Activated T-helper 2 cell treated with anti-CD3 and anti-CD28 coated beads, Interferon-gamma antibody, Interleukin-2, Interleukin-4, amounts not matched to agents 10 μg/mL and 5 μg/mL and 100 μg/mL, durations not matched to agents 14 hours and 24 hours and 36 hours (primary cell): ENCODE results near the gene CTNNA2. TPM values are rescaled to one million over a fixed set of nuclear protein-coding genes. Genes with fewer than 3 reads are reported as not detected.

Experiments
- DNase-seq: peaks from one replicate; pipeline ENCODE4 v3.0.0; 2021; ENCODE audit warnings: low spot score
- H3K27ac Mint-ChIP-seq: one replicate; pipeline ENCODE4 v1.8.0; 2021; ENCODE audit warnings: mixed read lengths
- H3K27me3 Mint-ChIP-seq: one replicate; pipeline ENCODE4 v1.8.0; 2021; ENCODE audit warnings: low read depth, mixed read lengths
- H3K36me3 Mint-ChIP-seq: one replicate; pipeline ENCODE4 v1.8.0; 2021; ENCODE audit warnings: low read depth, mixed read lengths
- H3K4me1 Mint-ChIP-seq: one replicate; pipeline ENCODE4 v1.8.0; 2021; ENCODE audit warnings: low read depth, mixed read lengths
- H3K4me3 Mint-ChIP-seq: one replicate; pipeline ENCODE4 v1.8.0; 2021; ENCODE audit warnings: low read depth, mild to moderate bottlenecking, moderate library complexity, mixed read lengths
- H3K9me3 Mint-ChIP-seq: one replicate; pipeline ENCODE4 v1.8.0; 2021; ENCODE audit warnings: mixed read lengths
- intact Hi-C: fragments of 100-400 bp; cut with micrococcal nuclease; formaldehyde crosslinking; loops from one replicate; pipeline ENCODE4 v1.15.1; 2023
- total RNA-seq: library from RNA; stranded (reverse); gene quantifications from 2 replicates; pipeline ENCODE4 v1.2.3, GENCODE V29; 2022

The CTNNA2 gene
- total RNA-seq: not detected in 2 replicates

- Mint-ChIP-seq H3K36me3 (no peaks in the 10 kb centered on the region), H3K4me3 (peak within 1 kb of the TSS; percentile 31), H3K4me1 (no peaks in the 10 kb centered on the region), H3K27me3 (peaks cover 3% of the 10 kb centered on the region), H3K27ac (no peak within 1 kb of the TSS), H3K9me3 (peaks cover 6% of the 10 kb centered on the region)
- intact Hi-C loops: no loop called here
- DNase-seq: no peak
These were observed at the start of gene CTNNA2 for GRCh38 chr2:79512442-79513401. TSS of gene CTNNA2 (plus strand) at chr2:79513051.

GRCh38 chr2:79487399-79487798 is 25.5 kb upstream of the CTNNA2 start:
- Mint-ChIP-seq H3K4me1 (no peaks in the 10 kb centered on the region), H3K36me3 (no peaks in the 10 kb centered on the region), H3K9me3 (peaks cover 23% of the 10 kb centered on the region), H3K27me3 (no peaks in the 10 kb centered on the region), H3K4me3 (no peak overlapping the region), H3K27ac (no peak overlapping the region)
- DNase-seq: no peak
- intact Hi-C loops: no loop called here

GRCh38 chr2:79511320-79511951 is 1.4 kb upstream of the CTNNA2 start:
- no peak overlapping the region for H3K27ac Mint-ChIP-seq
- no peaks in the 10 kb centered on the region for H3K36me3 Mint-ChIP-seq
- H3K27me3 Mint-ChIP-seq: peaks cover 3% of the 10 kb centered on the region
- H3K9me3 Mint-ChIP-seq: peaks cover 6% of the 10 kb centered on the region
- H3K4me3 Mint-ChIP-seq: no peak overlapping the region
- intact Hi-C loops: no loop called here
- no peaks in the 10 kb centered on the region for H3K4me1 Mint-ChIP-seq
- no peak for DNase-seq

GRCh38 chr2:79513711-79514110 is 860 bp downstream of the CTNNA2 start:
- no peak overlapping the region for H3K4me3 Mint-ChIP-seq

GRCh38 chr2:79529636-79530035 is 16.8 kb downstream of the CTNNA2 start:
- peaks cover 18% of the 10 kb centered on the region for H3K9me3 Mint-ChIP-seq
- no peak for DNase-seq
- intact Hi-C loops: no loop called here
- no peaks in the 10 kb centered on the region for H3K36me3 Mint-ChIP-seq
- no peaks in the 10 kb centered on the region for H3K27me3 Mint-ChIP-seq
- no peak overlapping the region for H3K4me3 Mint-ChIP-seq
- no peaks in the 10 kb centered on the region for H3K4me1 Mint-ChIP-seq
- H3K27ac Mint-ChIP-seq: no peak overlapping the region

More at GRCh38 chr2:79513711-79514110, 860 bp downstream of the CTNNA2 start:
- H3K27ac Mint-ChIP-seq: no peak overlapping the region
- no peak for DNase-seq
- intact Hi-C loops: no loop called here
- no peaks in the 10 kb centered on the region for H3K36me3 Mint-ChIP-seq
- peaks cover 6% of the 10 kb centered on the region for H3K9me3 Mint-ChIP-seq
- H3K4me1 Mint-ChIP-seq: no peaks in the 10 kb centered on the region
- H3K27me3 Mint-ChIP-seq: peaks cover 3% of the 10 kb centered on the region

GRCh38 chr2:79530443-79530842 is 17.6 kb downstream of the CTNNA2 start:
- intact Hi-C loops: no loop called here
- H3K4me1 Mint-ChIP-seq: no peaks in the 10 kb centered on the region
- DNase-seq: no peak
- no peak overlapping the region for H3K27ac Mint-ChIP-seq
- H3K36me3 Mint-ChIP-seq: no peaks in the 10 kb centered on the region
- H3K4me3 Mint-ChIP-seq: no peak overlapping the region
- no peaks in the 10 kb centered on the region for H3K27me3 Mint-ChIP-seq
- peaks cover 18% of the 10 kb centered on the region for H3K9me3 Mint-ChIP-seq

- no peaks in the 10 kb centered on the region for H3K36me3 Mint-ChIP-seq
- H3K27me3 Mint-ChIP-seq: no peaks in the 10 kb centered on the region
- peaks cover 68% of the 10 kb centered on the region for H3K9me3 Mint-ChIP-seq
- H3K4me3 Mint-ChIP-seq: no peak overlapping the region
- no peak overlapping the region for H3K27ac Mint-ChIP-seq
- DNase-seq: no peak
- intact Hi-C loops: no loop called here
- no peaks in the 10 kb centered on the region for H3K4me1 Mint-ChIP-seq
These were observed 34.7 kb downstream of the CTNNA2 start for GRCh38 chr2:79547568-79547967.

GRCh38 chr2:79552653-79553052 is 39.8 kb downstream of the CTNNA2 start:
- intact Hi-C loops: no loop called here
- H3K9me3 Mint-ChIP-seq: peaks cover 55% of the 10 kb centered on the region
- no peak for DNase-seq
- no peaks in the 10 kb centered on the region for H3K36me3 Mint-ChIP-seq
- H3K27me3 Mint-ChIP-seq: no peaks in the 10 kb centered on the region
- H3K27ac Mint-ChIP-seq: no peak overlapping the region
- no peak overlapping the region for H3K4me3 Mint-ChIP-seq
- H3K4me1 Mint-ChIP-seq: no peaks in the 10 kb centered on the region

- H3K27ac Mint-ChIP-seq: no peak overlapping the region
- H3K36me3 Mint-ChIP-seq: no peaks in the 10 kb centered on the region
- H3K27me3 Mint-ChIP-seq: no peaks in the 10 kb centered on the region
These were observed 42.0 kb downstream of the CTNNA2 start for GRCh38 chr2:79554899-79555298.

GRCh38 chr2:79564065-79564464 is 51.2 kb downstream of the CTNNA2 start:
- Mint-ChIP-seq H3K27me3 (no peaks in the 10 kb centered on the region), H3K36me3 (no peaks in the 10 kb centered on the region), H3K4me3 (no peak overlapping the region), H3K9me3 (peaks cover 44% of the 10 kb centered on the region), H3K27ac (no peak overlapping the region), H3K4me1 (no peaks in the 10 kb centered on the region)
- intact Hi-C loops: no loop called here
- DNase-seq: no peak

More at GRCh38 chr2:79554899-79555298, 42.0 kb downstream of the CTNNA2 start:
- Mint-ChIP-seq H3K4me1 (no peaks in the 10 kb centered on the region), H3K9me3 (peaks cover 51% of the 10 kb centered on the region), H3K4me3 (no peak overlapping the region)
- DNase-seq: no peak
- intact Hi-C loops: no loop called here

GRCh38 chr2:79569048-79569447 is 56.2 kb downstream of the CTNNA2 start:
- H3K4me1 Mint-ChIP-seq: no peaks in the 10 kb centered on the region

GRCh38 chr2:79573895-79574674 is 61.2 kb downstream of the CTNNA2 start:
- intact Hi-C loops: no loop called here
- H3K27me3 Mint-ChIP-seq: no peaks in the 10 kb centered on the region

More at GRCh38 chr2:79569048-79569447, 56.2 kb downstream of the CTNNA2 start:
- Mint-ChIP-seq H3K36me3 (no peaks in the 10 kb centered on the region), H3K9me3 (peaks cover 39% of the 10 kb centered on the region), H3K4me3 (no peak overlapping the region), H3K27me3 (no peaks in the 10 kb centered on the region), H3K27ac (no peak overlapping the region)
- intact Hi-C loops: no loop called here
- no peak for DNase-seq

More at GRCh38 chr2:79573895-79574674, 61.2 kb downstream of the CTNNA2 start:
- H3K9me3 Mint-ChIP-seq: peaks cover 29% of the 10 kb centered on the region
- H3K4me3 Mint-ChIP-seq: no peak overlapping the region
- H3K36me3 Mint-ChIP-seq: no peaks in the 10 kb centered on the region
- no peaks in the 10 kb centered on the region for H3K4me1 Mint-ChIP-seq
- no peak for DNase-seq
- H3K27ac Mint-ChIP-seq: no peak overlapping the region
